NCI-H2107 treated with DMSO at 0.1 percent for 48 hours (cell line): ENCODE data around the gene APOL1.
"Not testable (repeated sequence)": the region's sequence is repeated elsewhere in the genome, so short reads cannot be mapped to it uniquely, and the experiment has no call there.

Experiments used
- DNase-seq: peaks from one replicate; lab custom pipeline; 2025; ENCODE audit not compliant: unreplicated experiment; lab: John Stamatoyannopoulos, UW

The APOL1 gene

GRCh38 chr22:36224245-36224644 lies 28.7 kb upstream of the APOL1 start:
- no peak for DNase-seq

GRCh38 chr22:36225333-36225922 lies 27.5 kb upstream of the APOL1 start:
- DNase-seq: no peak

- no peak for DNase-seq
Observed at GRCh38 chr22:36226189-36226588, 26.7 kb upstream of the APOL1 start.

- no peak for DNase-seq
Observed at GRCh38 chr22:36227396-36227795, 25.5 kb upstream of the APOL1 start.

GRCh38 chr22:36227806-36228205 lies 25.1 kb upstream of the APOL1 start:
- DNase-seq: no peak

GRCh38 chr22:36228369-36228768 lies 24.6 kb upstream of the APOL1 start:
- DNase-seq: not testable (repeated sequence)

- no peak for DNase-seq
Observed at GRCh38 chr22:36228944-36229343, 24.0 kb upstream of the APOL1 start.

GRCh38 chr22:36229649-36230048 lies 23.3 kb upstream of the APOL1 start:
- not testable (repeated sequence) for DNase-seq

GRCh38 chr22:36231051-36231450 lies 21.9 kb upstream of the APOL1 start:
- not testable (repeated sequence) for DNase-seq

GRCh38 chr22:36232715-36233401 lies 20.1 kb upstream of the APOL1 start:
- no peak for DNase-seq

GRCh38 chr22:36233796-36234195 lies 19.1 kb upstream of the APOL1 start:
- DNase-seq: no peak

- DNase-seq: no peak
Observed at GRCh38 chr22:36234213-36234612, 18.7 kb upstream of the APOL1 start.

- no peak for DNase-seq
Observed at GRCh38 chr22:36234919-36235318, 18.0 kb upstream of the APOL1 start.

- no peak for DNase-seq
Observed at GRCh38 chr22:36235585-36235984, 17.3 kb upstream of the APOL1 start.

GRCh38 chr22:36236388-36237319 lies 16.3 kb upstream of the APOL1 start:
- no peak for DNase-seq

- peak; percentile 9 for DNase-seq
Observed at GRCh38 chr22:36237462-36238372, 15.2 kb upstream of the APOL1 start.

- no peak for DNase-seq
Observed at GRCh38 chr22:36238373-36239149, 14.4 kb upstream of the APOL1 start.

GRCh38 chr22:36239150-36239400 lies 13.9 kb upstream of the APOL1 start:
- no peak for DNase-seq

GRCh38 chr22:36239401-36240171 lies 13.3 kb upstream of the APOL1 start, which contains the start of gene APOL2:
TSS of gene APOL2 (minus strand) at chr22:36239527. CDS start at chr22:36233162, 6,365 bp downstream.
- peak; percentile 90 for DNase-seq
